ENCODE measurements around the gene GFRA3.

GFRA3 gene

DNA sequence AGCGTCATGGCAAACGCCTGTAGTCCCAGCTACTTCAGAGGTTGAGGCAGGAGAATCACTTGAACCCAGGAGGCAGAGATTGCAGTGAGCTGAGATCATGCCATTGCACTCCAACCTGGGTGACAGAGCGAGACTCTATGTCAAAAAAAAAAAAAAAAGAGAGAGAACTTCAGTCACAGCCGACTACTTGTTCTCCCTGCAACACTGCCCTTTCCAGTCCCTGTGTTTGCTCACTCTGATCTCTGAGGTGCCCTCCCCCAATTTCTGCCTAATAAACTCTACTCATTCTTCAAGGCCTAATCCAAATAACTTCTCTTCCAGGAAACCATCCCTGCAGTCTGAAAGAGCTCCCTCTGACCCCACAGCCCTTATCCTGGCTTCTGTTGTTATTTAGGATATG is 28.1 kb downstream of the GFRA3 start:
- DNase-seq, result no peak

- DNase-seq, result no peak
Observed at GRCh38 chr5:138245717-138246116, 28.7 kb downstream of the GFRA3 start.

- DNase-seq, result no peak
Observed at GRCh38 chr5:138243794-138244193, 30.6 kb downstream of the GFRA3 start.

DNA sequence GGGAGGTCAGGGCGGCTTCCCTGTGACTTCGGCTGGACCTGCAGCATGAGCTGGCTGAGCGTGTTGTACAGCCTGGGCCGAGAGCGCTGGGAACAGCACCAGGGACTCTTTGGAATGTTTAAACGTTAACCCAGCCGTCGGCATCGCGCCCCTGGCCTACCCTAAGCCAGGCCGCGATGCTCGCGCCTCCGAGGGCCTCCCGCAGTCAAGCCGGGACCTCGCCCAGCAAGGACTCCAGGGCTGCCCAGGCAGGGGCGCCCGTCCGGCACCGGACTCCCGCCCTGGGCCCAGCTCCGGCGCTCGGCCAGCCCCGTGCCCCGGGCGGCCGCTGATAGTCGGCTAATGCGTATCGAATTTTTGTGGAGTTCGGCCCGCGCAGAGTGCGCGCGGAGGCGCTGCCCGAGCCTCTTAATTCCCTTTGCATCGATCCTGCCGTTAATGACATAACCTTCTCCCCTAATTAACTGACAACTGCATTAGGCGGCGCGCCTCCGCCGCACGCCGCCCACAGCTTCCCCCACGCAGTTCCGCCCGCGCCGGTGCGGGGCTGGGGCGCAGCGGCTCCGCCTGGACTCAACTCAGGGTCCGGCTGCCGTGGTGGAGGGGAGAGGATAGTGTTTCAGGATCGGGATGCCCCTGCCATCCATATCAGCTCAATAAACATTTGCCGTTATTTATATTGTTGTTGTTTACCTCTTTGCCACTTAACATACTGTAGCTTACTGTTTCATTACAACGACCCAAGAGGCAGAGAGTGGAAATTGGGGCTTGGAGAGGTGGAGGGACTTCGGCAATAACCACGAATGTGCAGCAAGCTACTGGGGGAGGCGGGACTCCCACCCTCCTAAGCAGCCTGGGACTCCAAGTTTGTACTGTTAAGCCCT is 32.5 kb downstream of the GFRA3 start:
- DNase-seq, result no peak

GRCh38 chr5:138240650-138241385 is 33.6 kb downstream of the GFRA3 start:
- no peak for DNase-seq

DNA sequence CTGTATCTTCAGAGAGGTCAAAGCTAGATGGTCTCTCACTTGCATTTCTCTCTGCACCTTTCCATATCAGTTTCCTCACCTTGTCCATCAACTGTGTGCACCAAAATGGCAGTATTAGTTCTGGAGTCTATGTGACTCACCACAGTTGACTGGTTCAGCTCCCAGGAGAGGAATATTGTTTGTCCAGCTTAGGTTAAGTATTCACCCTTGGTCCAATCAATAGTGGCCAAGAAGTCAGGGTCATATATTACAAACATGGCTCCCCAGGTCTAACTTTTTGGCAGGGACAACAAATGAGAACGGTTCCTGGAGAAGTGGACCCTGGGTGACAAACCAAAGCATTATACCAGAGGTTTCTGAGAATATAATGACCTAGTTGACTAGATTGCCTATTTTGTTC is 36.4 kb downstream of the GFRA3 start:
- DNase-seq, result no peak

DNA sequence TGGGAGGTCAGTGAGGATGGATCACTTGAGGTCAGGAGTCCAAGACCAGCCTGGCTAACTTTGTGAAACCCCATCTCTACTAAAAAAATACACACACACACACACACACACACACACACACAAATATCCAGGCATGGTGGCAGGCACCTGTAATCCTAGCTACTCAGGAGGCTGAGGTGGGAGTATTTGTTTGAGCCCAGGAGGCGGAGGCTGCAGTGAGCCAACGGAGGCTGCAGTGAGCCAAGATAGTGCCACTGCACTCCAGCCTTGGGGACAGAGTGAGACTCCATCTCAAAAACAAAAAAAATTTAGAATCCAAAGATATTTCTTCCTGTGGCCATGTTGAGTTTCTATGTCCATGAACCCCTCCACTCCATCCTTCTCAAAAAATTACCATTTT is 39.8 kb downstream of the GFRA3 start:
- no peak for DNase-seq

DNA sequence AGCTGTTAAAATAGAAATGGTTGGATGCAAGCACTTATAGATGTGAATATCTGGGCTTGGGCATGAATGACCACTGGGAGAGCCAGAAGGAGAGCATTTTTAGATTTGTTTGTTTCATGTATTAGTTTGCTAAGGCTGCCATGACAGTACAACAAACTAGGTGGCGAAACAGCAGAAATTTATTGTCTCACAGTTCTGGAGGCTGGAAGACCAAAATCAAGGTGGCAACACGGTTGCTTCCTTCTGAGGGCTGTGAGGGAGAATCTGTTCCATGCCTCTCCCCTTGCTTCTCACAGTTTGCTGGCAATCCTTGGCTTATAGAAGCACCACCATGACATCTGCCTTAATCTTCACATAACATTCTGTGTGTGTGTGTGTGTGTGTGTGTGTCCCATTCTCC is 41.1 kb downstream of the GFRA3 start:
- no peak for DNase-seq

DNA sequence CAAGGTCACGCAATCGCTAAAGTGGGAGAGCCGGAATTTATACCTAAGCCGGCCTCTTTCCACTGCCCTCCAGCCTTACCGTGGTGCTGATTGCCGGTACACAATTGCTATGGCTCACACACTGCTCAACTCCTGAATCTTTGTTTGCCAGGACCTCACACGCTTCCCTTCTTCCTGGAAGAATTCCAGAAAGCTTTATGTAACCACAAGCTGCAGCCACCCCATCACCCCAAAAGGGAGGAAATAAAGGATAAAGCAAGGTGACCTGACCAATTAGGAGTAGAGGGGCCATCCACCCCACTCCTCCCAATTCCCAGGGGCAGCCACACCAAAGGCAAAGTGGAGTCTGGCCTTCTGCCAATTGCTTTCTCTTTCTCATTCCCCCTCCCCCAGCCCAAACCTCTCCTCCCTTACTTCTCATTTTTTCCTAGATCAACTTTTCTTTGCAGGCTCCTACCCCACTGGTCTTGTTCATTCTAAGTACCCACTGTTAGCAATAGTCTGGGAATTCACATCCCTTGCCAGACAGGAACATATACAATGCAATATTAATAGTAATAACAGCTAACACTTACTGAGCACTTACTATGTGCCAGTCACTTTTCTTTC is 43.3 kb downstream of the GFRA3 start:
- no peak for DNase-seq

- DNase-seq, result no peak
Observed at GRCh38 chr5:138230261-138230660, 44.2 kb downstream of the GFRA3 start.

DNA sequence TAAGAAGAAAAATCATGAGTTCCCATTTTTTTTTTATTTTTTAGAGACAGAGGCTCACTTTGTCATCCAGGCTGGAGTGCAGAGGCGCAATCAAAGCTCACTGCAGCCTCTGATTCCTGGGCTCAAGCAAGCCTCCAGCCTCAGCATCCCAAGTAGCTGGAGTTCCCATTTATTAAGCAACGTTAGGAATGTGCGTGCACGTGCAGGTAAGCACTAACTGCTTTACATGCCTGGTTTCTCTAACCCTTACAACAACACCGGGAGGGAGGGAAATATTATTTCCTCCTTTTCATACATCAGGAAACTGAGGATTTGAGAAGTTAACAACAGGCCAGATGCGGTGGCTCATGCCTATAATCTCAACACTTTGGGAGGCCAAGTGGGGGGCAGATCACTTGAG is 45.0 kb downstream of the GFRA3 start:
- no peak for DNase-seq

GRCh38 chr5:138226910-138227309 is 47.5 kb downstream of the GFRA3 start:
- no peak for DNase-seq

DNA sequence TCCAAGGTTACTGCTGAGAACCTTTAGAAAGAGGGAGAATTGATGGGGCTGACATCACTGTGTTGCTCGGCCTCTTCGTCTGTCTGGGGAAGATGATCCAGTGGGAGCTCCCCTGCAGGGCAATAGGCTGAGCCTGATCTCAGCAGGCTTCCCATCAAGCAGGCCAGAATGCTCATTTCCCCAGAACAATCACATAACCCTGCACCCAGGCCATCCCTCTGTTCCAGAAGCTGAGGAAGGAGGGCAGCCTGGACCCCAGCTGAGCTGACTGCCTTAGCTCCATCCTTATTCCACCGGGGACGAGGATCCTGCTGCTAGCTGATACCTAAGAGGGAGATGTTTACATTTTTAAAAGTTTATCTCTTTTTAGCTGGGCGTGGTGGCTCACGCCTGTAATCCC is 49.7 kb downstream of the GFRA3 start:
- no peak for DNase-seq

DNA sequence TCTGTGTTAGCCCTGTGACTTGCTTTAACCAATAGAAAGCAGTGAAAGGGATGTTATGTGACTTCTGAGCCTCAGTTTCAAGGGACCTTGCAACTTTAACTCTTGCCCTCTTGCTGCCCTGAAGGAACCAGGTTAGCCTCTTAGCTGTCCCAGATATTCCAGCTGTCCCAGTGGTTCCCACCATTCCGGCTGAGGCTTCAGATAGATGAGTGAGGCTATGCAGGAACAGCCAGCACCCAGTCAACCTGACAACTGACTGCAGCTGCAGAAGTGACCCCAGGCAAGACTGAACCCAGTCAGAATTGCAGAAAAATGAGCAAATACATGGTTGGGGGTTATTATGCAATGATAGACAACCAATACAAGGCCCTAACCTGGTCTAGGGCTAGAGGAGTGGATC is 50.9 kb downstream of the GFRA3 start:
- DNase-seq, result no peak

GRCh38 chr5:138216799-138217198 is 57.6 kb downstream of the GFRA3 start:
- no peak for DNase-seq

GRCh38 chr5:138213161-138214029 is 61.0 kb downstream of the GFRA3 start, which contains the start of gene CDC23:
Gene CDC23 (minus strand): TSS chr5:138213323. CDS start chr5:138213312, 11 bp downstream.
- DNase-seq, result peak; percentile 93

GRCh38 chr5:138212828-138213160 is 61.6 kb downstream of the GFRA3 start:
- DNase-seq, result no peak

DNA sequence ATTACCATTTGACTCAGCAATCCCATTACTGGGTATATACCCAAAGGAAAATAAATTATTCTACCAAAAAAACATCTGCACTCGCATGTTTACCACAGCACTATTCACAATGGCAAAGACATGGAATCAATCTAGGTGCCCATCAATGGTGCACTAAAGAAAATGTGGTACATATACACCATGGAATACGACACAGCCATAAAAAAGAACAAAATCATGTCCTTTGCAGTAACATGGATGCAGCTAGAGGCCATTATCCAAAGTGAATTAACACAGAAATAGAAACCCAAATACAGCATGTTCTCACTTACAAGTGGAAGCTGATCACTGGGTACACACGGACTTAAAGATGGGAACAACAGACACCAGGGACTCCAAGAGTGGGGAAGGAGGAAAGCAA is 63.4 kb downstream of the GFRA3 start:
- DNase-seq, result no peak

Measured in central memory CD4-positive, alpha-beta T cell (primary cell).